Suprapubic skin (tissue), 4 donors: ENCODE results near the gene TUT1. TPM values are rescaled to one million over a fixed set of nuclear protein-coding genes. Genes with fewer than 3 reads are reported as not detected.

ENCODE experiments used
- DNase-seq, 2 donors: peaks; one replicate each; pipeline ENCODE4 v3.0.0-alpha.2; 2019; ENCODE audit warnings: low spot score in 2 of 2
- H3K27ac ChIP-seq: fragments of 200-600 bp; sonication (generic); one replicate; pipeline ENCODE4 v1.5.1; 2019
- H3K27me3 ChIP-seq: fragments of 200-600 bp; sonication (generic); one replicate; pipeline ENCODE4 v1.5.1; 2019
- H3K36me3 ChIP-seq: fragments of 200-600 bp; sonication (generic); one replicate; pipeline ENCODE4 v1.5.1; 2019
- H3K4me1 ChIP-seq: fragments of 200-600 bp; sonication (generic); one replicate; pipeline ENCODE4 v1.5.1; 2019
- H3K4me3 ChIP-seq: fragments of 200-600 bp; sonication (generic); one replicate; pipeline ENCODE4 v1.5.1; 2019; ENCODE audit warnings: mild to moderate bottlenecking
- H3K9me3 ChIP-seq: fragments of 200-600 bp; sonication (generic); one replicate; pipeline ENCODE4 v1.5.1; 2019
- EP300 ChIP-seq: sonication (generic); formaldehyde crosslinking; IDR thresholded peaks from one replicate; pipeline ENCODE4 v1.6.1; 2017; ENCODE audit warnings: antibody characterized with exemption
- POLR2A ChIP-seq, 2 donors: fragments of 450-650 bp; IDR thresholded peaks; one replicate each; pipeline ENCODE4 v1.6.1; 2017; ENCODE audit warnings: antibody characterized with exemption in 2 of 2, mild to moderate bottlenecking in 2 of 2, moderate library complexity in 2 of 2
- POLR2AphosphoS5 ChIP-seq, 3 donors: sonication (generic); formaldehyde crosslinking; IDR thresholded peaks; one replicate each; pipeline ENCODE4 v1.6.1; 2017; ENCODE audit warnings: antibody characterized with exemption in 3 of 3
- WGBS: methylation state at CpG from one replicate; pipeline ENCODE4 v1.1.5; 2018; 5-methylcytosine and 5-hydroxymethylcytosine counted together
- total RNA-seq, 4 donors: library from RNA; depleted of rRNA; stranded (reverse); fragments of >200 nt; gene quantifications; one replicate each; pipeline ENCODE4 v1.1.0, GENCODE V29; 2016
- TF ChIP-seq, protein P1 (sequence below), 2 donors: fragments of 200-600 bp in 1 of 2; fragments of 450-650 bp in 1 of 2; sonication (generic) in 1 of 2; IDR thresholded peaks; one replicate each; pipeline ENCODE4 v1.5.1; 2016 to 2019; ENCODE audit warnings: antibody characterized with exemption in 2 of 2, mild to moderate bottlenecking in 1 of 2, moderate library complexity in 1 of 2

TUT1 gene
- total RNA-seq, 4 donors from 2014 or later: 8.0 to 16.3 (median 12.5) TPM

DNA sequence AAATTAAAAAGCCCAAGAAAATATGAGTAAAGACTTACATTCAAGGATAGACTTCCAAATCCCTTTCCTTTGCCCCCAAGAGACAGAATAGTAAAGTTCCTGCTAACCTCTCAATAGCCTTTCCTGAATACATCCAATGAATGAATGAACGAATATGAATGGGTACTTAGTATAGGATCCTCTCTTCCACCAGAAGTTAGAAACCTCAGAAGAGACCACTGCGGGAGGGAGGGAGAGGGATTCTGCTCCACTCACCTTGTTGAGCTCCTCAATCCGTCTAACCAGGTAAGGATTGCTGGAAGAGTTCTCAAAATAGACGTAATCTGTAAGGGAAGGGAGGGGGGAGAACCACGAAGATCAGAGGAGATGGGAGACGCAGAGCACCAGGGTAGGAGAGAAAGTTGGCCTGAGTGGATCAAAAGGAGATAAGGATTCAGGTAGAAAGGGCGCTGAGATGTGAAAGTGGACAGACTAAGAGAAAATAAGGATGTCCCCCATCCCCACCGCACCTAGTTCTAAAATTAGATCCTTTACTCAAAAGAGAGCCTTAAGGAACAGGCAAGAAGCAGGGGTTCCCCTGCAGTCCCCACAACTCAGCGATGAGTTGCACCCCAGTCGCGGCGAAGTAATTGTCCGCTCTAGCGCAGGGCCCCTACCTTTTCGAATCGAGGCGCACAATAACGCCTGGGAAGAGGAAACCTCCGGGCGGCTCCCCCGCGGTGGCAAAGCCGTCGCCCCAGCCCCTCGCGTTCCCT, 9.2 kb upstream of the TUT1 start:
- whole genome bisulfite sequencing: under 1% methylated on average over 20 of the region's 26 CpGs
- Histone ChIP-seq H3K9me3 (no peaks in the 10 kb centered on the region), H3K4me1 (peaks cover 55% of the 10 kb centered on the region), H3K4me3 (peak overlapping the region; percentile 100), H3K36me3 (peaks cover 38% of the 10 kb centered on the region), H3K27me3 (no peaks in the 10 kb centered on the region), H3K27ac (peak overlapping the region; percentile 99)
- TF ChIP-seq EP300 (no peak), POLR2A (IDR thresholded peaks at IDR 0.05) (no peak), POLR2AphosphoS5 (IDR thresholded peaks at IDR 0.05) (no peak)
- TF ChIP-seq, protein P1, sequence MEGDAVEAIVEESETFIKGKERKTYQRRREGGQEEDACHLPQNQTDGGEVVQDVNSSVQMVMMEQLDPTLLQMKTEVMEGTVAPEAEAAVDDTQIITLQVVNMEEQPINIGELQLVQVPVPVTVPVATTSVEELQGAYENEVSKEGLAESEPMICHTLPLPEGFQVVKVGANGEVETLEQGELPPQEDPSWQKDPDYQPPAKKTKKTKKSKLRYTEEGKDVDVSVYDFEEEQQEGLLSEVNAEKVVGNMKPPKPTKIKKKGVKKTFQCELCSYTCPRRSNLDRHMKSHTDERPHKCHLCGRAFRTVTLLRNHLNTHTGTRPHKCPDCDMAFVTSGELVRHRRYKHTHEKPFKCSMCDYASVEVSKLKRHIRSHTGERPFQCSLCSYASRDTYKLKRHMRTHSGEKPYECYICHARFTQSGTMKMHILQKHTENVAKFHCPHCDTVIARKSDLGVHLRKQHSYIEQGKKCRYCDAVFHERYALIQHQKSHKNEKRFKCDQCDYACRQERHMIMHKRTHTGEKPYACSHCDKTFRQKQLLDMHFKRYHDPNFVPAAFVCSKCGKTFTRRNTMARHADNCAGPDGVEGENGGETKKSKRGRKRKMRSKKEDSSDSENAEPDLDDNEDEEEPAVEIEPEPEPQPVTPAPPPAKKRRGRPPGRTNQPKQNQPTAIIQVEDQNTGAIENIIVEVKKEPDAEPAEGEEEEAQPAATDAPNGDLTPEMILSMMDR (IDR thresholded peaks at IDR 0.05): no peak
- DNase-seq: no peak

DNA sequence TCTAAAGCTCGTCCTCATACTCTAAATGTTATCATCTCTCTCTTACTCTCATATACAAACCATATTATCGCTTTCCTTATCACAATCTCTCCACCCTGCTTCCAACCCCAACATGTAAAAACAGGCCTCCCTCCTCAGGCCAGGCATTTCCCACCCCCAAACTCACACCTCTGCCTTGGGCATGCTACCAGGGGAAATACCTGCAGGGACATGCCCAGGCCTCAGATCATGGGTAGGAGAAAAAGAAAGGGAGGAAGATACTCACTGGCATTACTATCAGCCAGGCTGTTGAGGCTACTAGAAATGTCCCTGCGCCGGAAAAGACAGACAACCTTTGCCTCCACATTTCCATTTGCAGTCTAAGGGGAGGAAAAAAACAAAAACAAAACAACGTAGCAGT, 8.6 kb upstream of the TUT1 start:
- Histone ChIP-seq H3K4me1 (peaks cover 55% of the 10 kb centered on the region), H3K4me3 (peak overlapping the region; percentile 100)
- WGBS: 19% methylated on average over 5 of the region's 5 CpGs

DNA sequence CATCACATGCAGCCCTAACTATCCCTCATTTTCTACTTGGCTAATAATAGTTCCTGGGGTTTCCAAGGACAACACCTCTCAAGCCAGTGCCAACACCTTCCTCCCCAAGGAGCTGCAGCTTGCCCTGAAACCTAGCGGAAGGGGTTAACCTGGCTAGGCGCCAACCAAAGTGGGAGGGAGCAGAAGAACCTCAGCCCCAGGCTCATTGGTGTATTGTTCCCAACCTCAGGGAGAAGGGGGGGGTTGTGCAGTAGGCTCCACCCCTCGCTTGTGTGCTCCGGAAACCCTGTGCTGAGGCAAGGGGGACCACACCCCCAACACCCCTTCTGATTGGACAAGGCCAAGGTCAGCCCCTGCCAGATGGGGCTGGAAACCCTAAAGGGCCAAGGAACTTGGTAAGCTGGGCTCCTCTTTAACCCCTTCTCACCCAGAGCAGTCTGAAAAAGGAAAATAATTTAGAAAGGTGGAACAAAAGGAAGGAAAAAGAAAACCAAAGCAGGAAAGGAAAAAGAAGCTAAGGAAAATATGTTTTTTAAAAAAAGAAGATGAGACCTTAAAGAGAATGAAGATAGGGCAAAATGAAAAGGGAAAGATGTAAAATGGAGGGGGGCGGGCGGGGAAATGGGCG, 7.9 kb upstream of the TUT1 start:
- Histone ChIP-seq H3K27ac (peak overlapping the region; percentile 67), H3K36me3 (peaks cover 42% of the 10 kb centered on the region), H3K9me3 (no peaks in the 10 kb centered on the region), H3K27me3 (no peaks in the 10 kb centered on the region), H3K4me1 (peaks cover 55% of the 10 kb centered on the region), H3K4me3 (peak overlapping the region; percentile 100)
- TF ChIP-seq POLR2AphosphoS5 (IDR thresholded peaks at IDR 0.05) (peak in 2 of 3 donors; percentile 71 to 86), POLR2A (IDR thresholded peaks at IDR 0.05) (no peak), EP300 (no peak)
- TF ChIP-seq, protein P1 (IDR thresholded peaks at IDR 0.05): no peak
- 16% methylated on average over 7 of the region's 7 CpGs for WGBS
- peak; percentile 98 for DNase-seq

More for the DNA sequence above, 8.6 kb upstream of the TUT1 start:
- Histone ChIP-seq H3K27me3 (no peaks in the 10 kb centered on the region), H3K36me3 (peaks cover 38% of the 10 kb centered on the region), H3K27ac (peak overlapping the region; percentile 99), H3K9me3 (no peaks in the 10 kb centered on the region)
- TF ChIP-seq POLR2AphosphoS5 (IDR thresholded peaks at IDR 0.05): peak in 1 of 3 donors; percentile 67
- TF ChIP-seq POLR2A (IDR thresholded peaks at IDR 0.05): no peak
- no peak for DNase-seq

DNA sequence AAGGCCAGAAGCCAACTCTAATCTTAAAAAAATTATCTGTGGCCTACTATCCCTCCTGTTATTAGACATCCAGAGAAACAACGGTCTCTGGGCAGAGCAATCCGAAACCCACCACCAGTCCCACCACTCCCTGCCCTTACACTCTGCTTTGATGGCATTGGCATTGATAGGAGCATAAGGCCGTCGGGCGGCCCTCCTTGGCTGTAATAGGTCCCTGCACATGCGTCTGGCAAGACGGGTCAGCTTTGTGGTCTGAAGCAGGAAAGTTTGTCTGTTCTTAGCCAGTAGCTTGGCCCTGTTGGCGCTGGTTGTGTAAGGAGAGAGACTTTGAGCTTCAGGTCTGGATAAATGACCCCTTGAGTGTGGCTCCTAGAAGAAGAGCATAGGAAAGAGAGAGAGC, 3.8 kb upstream of the TUT1 start:
- Histone ChIP-seq H3K4me1 (peaks cover 55% of the 10 kb centered on the region), H3K4me3 (no peak overlapping the region), H3K27ac (no peak overlapping the region), H3K36me3 (peaks cover 50% of the 10 kb centered on the region), H3K27me3 (no peaks in the 10 kb centered on the region), H3K9me3 (no peaks in the 10 kb centered on the region)
- no peak for DNase-seq
- TF ChIP-seq, protein P1 (IDR thresholded peaks at IDR 0.05): no peak
- TF ChIP-seq POLR2A (IDR thresholded peaks at IDR 0.05) (no peak), EP300 (no peak), POLR2AphosphoS5 (IDR thresholded peaks at IDR 0.05) (no peak)
- 91% methylated on average over 8 of the region's 8 CpGs for WGBS

DNA sequence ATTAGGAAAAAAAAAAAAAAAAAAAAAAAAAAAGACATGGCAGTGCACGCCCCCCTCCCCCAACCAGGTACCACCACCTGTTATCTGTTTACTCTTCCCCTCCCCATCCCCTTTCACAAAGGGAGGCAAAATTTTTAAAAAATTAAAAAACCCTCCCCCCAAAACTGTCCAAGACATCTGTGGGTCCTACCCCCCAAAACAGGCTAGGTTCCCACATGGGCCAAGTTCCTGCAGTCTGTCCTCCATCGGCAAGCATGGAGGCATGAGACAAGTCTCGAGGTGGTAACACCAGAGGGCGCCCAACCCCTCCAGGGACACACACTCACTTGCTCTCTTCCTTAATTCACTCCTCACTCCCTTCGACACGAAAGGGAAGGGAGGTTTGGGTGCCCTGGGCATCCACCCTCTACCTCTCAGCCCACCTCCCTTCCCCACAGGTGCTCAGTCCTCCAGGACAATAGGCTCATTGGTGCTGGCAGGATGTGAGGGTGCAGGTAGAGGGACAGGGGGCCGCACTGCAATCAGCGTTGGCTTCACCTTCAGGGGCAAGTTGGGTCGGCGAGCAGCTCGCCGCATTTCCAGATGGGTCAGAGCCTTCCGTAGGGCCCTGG, 2.2 kb upstream of the TUT1 start:
- no peaks in the 10 kb centered on the region for H3K27me3 ChIP-seq
- WGBS: 48% methylated on average over 13 of the region's 13 CpGs
- TF ChIP-seq POLR2AphosphoS5 (IDR thresholded peaks at IDR 0.05) (peak in 1 of 3 donors; percentile 26), EP300 (no peak), POLR2A (IDR thresholded peaks at IDR 0.05) (no peak)
- TF ChIP-seq, protein P1 (IDR thresholded peaks at IDR 0.05): peak; percentile 28 to 56
- peaks cover 48% of the 10 kb centered on the region for H3K4me1 ChIP-seq
- H3K9me3 ChIP-seq: no peaks in the 10 kb centered on the region
- DNase-seq: peak; percentile 87 to 88
- H3K4me3 ChIP-seq: no peak overlapping the region
- H3K27ac ChIP-seq: no peak overlapping the region
- H3K36me3 ChIP-seq: peaks cover 54% of the 10 kb centered on the region
